ENCODE results near the gene ZNF804A. TPM values are rescaled to one million over a fixed set of nuclear protein-coding genes. Genes with fewer than 3 reads are reported as not detected.

The ZNF804A gene
- total and polyA plus RNA-seq, 12 donors, result 0.03 to 0.12 (median 0.07) TPM; not detected in 9

GRCh38 chr2:184624311-184624710 lies 26.0 kb downstream of the ZNF804A start:
- no peak for ATAC-seq
- Histone ChIP-seq H3K9me3 (no peaks in the 10 kb centered on the region), H3K4me3 (no peak overlapping the region), H3K27me3 (no peaks in the 10 kb centered on the region), H3K27ac (no peak overlapping the region), H3K36me3 (no peaks in the 10 kb centered on the region), H3K4me1 (no peaks in the 10 kb centered on the region)
- DNase-seq, result no peak
- no peak for TF ChIP-seq CTCF (IDR thresholded peaks at IDR 0.05)
- intact Hi-C loops (cut with DNase I), result no loop called here

- no peaks in the 10 kb centered on the region for H3K27me3 ChIP-seq
- no peaks in the 10 kb centered on the region for H3K9me3 ChIP-seq
- 87 to 89% methylated on average over 7 of the region's 7 CpGs for WGBS, 2 donors
- DNase-seq, result no peak
- no peak overlapping the region for H3K4me3 ChIP-seq
- no peaks in the 10 kb centered on the region for H3K36me3 ChIP-seq
- no peak for ATAC-seq
- no peak overlapping the region for H3K27ac ChIP-seq
- no peak for TF ChIP-seq CTCF (IDR thresholded peaks at IDR 0.05)
- intact Hi-C loops (cut with DNase I), result no loop called here
- no peaks in the 10 kb centered on the region for H3K4me1 ChIP-seq
Observed at GRCh38 chr2:184628051-184628450, 29.7 kb downstream of the ZNF804A start.

- no peaks in the 10 kb centered on the region for H3K27me3 ChIP-seq
- H3K4me3 ChIP-seq, result no peak overlapping the region
- DNase-seq (no peak), ATAC-seq (no peak)
- H3K4me1 ChIP-seq, result no peaks in the 10 kb centered on the region
- H3K9me3 ChIP-seq, result no peaks in the 10 kb centered on the region
- no peak overlapping the region for H3K27ac ChIP-seq
- intact Hi-C loops (cut with DNase I), result no loop called here
- no peaks in the 10 kb centered on the region for H3K36me3 ChIP-seq
- TF ChIP-seq CTCF (IDR thresholded peaks at IDR 0.05), result no peak
Observed at GRCh38 chr2:184633726-184634125, 35.4 kb downstream of the ZNF804A start.

- no peak for DNase-seq
- no peak overlapping the region for H3K27ac ChIP-seq
- H3K36me3 ChIP-seq, result no peaks in the 10 kb centered on the region
- intact Hi-C loops (cut with DNase I), result no loop called here
- no peak for TF ChIP-seq CTCF (IDR thresholded peaks at IDR 0.05)
- WGBS, 2 donors, result 53 to 63% methylated on average over 1 of the region's 1 CpG
- no peaks in the 10 kb centered on the region for H3K27me3 ChIP-seq
- no peak overlapping the region for H3K4me3 ChIP-seq
- no peak for ATAC-seq
- H3K4me1 ChIP-seq, result no peaks in the 10 kb centered on the region
- no peaks in the 10 kb centered on the region for H3K9me3 ChIP-seq
Observed at GRCh38 chr2:184637781-184638180, 39.5 kb downstream of the ZNF804A start.

- no peak for TF ChIP-seq CTCF (IDR thresholded peaks at IDR 0.05)
- H3K36me3 ChIP-seq, result no peaks in the 10 kb centered on the region
- no peak for DNase-seq
- ATAC-seq, result no peak
- no peaks in the 10 kb centered on the region for H3K27me3 ChIP-seq
- H3K9me3 ChIP-seq, result peaks cover 0 to 17% (median 0%) of the 10 kb centered on the region in 11 donors
- intact Hi-C loops (cut with DNase I), result no loop called here
- no peak overlapping the region for H3K4me3 ChIP-seq
- no peak overlapping the region for H3K27ac ChIP-seq
- H3K4me1 ChIP-seq, result no peaks in the 10 kb centered on the region
Observed at GRCh38 chr2:184644685-184645084, 46.4 kb downstream of the ZNF804A start.

Measured in heart right ventricle (tissue), 16 donors.